NCI-H128 (cell line): ENCODE results near the gene STMN1.
"Not testable (repeated sequence)": the region's sequence is repeated elsewhere in the genome, so short reads cannot be mapped to it uniquely, and the experiment has no call there.

Experiments used
- DNase-seq: peaks from one replicate; lab custom pipeline; 2025; ENCODE audit not compliant: unreplicated experiment; lab: John Stamatoyannopoulos, UW

Gene STMN1

GRCh38 chr1:25905680-25906643, at the start of gene STMN1:
TSS of gene STMN1 (minus strand) at chr1:25906419. CDS start at chr1:25904676, 1,743 bp downstream.
- DNase-seq: peak; percentile 96

- DNase-seq: no peak
These were observed 49.3 kb upstream of the STMN1 start for GRCh38 chr1:25955553-25955952.

- DNase-seq: no peak
These were observed 48.2 kb upstream of the STMN1 start for GRCh38 chr1:25954282-25954938.

GRCh38 chr1:25952841-25953401, 46.7 kb upstream of the STMN1 start:
- no peak for DNase-seq

GRCh38 chr1:25948641-25949040, 42.4 kb upstream of the STMN1 start:
- no peak for DNase-seq

GRCh38 chr1:25947027-25947426, 40.8 kb upstream of the STMN1 start:
- no peak for DNase-seq

- DNase-seq: no peak
These were observed 39.5 kb upstream of the STMN1 start for GRCh38 chr1:25945761-25946160.

- no peak for DNase-seq
These were observed 38.8 kb upstream of the STMN1 start for GRCh38 chr1:25944986-25945385.

- DNase-seq: not testable (repeated sequence)
These were observed 37.3 kb upstream of the STMN1 start for GRCh38 chr1:25943511-25943910.

- no peak for DNase-seq
These were observed 30.7 kb upstream of the STMN1 start for GRCh38 chr1:25936947-25937346.

- DNase-seq: no peak
These were observed 27.5 kb upstream of the STMN1 start for GRCh38 chr1:25933479-25934365.

- DNase-seq: not testable (repeated sequence)
These were observed 26.7 kb upstream of the STMN1 start for GRCh38 chr1:25932811-25933400.

- DNase-seq: no peak
These were observed 26.1 kb upstream of the STMN1 start for GRCh38 chr1:25932321-25932720.

GRCh38 chr1:25929016-25929415, 22.8 kb upstream of the STMN1 start:
- no peak for DNase-seq

- DNase-seq: no peak
These were observed 21.5 kb upstream of the STMN1 start for GRCh38 chr1:25927521-25928265.

GRCh38 chr1:25926731-25927496, 20.7 kb upstream of the STMN1 start:
- DNase-seq: no peak

GRCh38 chr1:25924454-25924853, 18.2 kb upstream of the STMN1 start:
- DNase-seq: no peak

- no peak for DNase-seq
These were observed 16.8 kb upstream of the STMN1 start for GRCh38 chr1:25922971-25923552.
